HG02885 (cell line): ENCODE results near the gene SCAANT1.

ENCODE experiments used
- ATAC-seq: cut with Tn5 transposase; IDR thresholded peaks from one replicate; pipeline ENCODE4 v1.9.1; 2021; ENCODE audit warnings: mild to moderate bottlenecking; ENCODE audit not compliant: unreplicated experiment, poor library complexity

Gene SCAANT1

GRCh38 chr3:63864965-63865327 is 47.2 kb downstream of the SCAANT1 start:
- ATAC-seq: no peak

DNA sequence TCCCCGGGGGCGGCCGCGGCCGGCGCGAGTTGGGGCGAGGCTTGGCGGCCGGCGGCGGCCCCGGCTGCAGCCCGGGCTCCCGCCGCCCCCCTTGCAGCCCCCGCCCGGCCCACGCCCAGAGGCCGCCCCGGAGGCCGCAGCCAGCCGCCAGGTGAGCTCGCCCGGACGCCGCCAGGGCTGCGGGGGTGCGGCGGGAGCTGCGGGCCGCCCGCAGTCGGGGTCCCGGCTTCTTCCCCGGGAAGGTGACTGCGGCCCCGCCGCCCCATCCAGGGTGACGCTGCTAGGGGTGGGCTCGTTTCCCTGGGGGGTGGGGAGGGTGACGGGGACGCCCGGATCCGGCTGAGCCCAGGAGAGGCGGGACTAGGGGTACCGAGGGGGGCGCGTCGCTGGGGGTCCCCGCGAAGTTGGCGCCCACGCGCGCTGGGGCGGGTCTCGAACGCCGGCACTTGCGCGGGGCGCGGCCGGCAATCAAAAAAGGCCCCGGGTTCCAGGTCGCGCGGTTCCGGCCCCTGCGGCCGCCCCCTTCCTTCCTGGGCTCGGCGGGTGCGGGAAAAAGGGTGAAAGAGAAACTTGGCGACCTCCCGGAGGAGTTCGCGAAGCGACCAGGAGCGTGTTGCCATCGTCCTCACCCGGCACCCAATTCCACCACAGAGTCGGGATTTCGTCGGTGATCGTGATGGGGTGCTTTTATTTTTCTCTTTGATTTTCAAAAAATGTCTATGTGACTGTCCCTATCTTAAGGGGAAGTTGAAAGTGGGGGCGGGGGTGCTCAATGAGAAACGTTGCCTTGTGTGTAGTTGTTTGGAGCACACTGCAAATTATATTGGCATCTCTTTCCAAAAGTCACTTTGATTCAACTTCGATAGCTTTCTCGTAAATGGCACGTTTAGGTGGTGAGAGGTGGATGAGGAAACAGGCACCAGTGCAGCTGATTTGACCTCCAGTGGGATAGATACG is 47.9 kb downstream of the SCAANT1 start:
- ATAC-seq: peak; percentile 52

- peak; percentile 75 for ATAC-seq
Measured at GRCh38 chr3:63863150-63864007, 48.8 kb downstream of the SCAANT1 start, which contains the start of the genes ATXN7 and THOC7. ATXN7 (plus strand) TSS chr3:63863867; CDS start chr3:63912599, 48,732 bp downstream. THOC7 (minus strand) TSS chr3:63863805; CDS start chr3:63863790, 15 bp downstream.

DNA sequence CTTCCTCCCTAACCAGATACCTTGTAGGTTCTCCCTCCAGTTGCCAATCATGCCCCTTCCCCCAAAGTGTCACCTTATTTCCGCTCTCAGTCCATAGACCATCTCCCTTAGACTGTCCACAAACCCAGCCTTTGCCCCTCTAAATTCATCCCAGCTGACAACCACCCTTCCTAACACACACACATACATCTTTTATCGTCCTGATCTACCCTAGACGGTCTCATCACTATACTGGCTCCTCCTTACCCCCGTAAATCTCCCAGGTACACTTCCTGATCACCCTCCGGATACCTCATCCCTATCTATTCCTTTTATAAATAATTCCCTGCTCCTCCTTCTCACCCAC is 49.4 kb downstream of the SCAANT1 start:
- ATAC-seq: no peak
